Testis (tissue), 3 donors: ENCODE results near the gene CRYGS. TPM values are rescaled to one million over a fixed set of nuclear protein-coding genes. Genes with fewer than 3 reads are reported as not detected.
"Not testable (repeated sequence)": the region's sequence is repeated elsewhere in the genome, so short reads cannot be mapped to it uniquely, and the experiment has no call there.

Experiments used
- DNase-seq: peaks from one replicate; pipeline ENCODE4 v3.0.0-alpha.2; 2019
- H3K27ac ChIP-seq, 2 donors: fragments of 200-600 bp; sonication (generic); one replicate each; pipeline ENCODE4 v1.5.1; 2019
- H3K27me3 ChIP-seq: fragments of 200-600 bp; sonication (generic); one replicate; pipeline ENCODE4 v1.5.1; 2019
- H3K36me3 ChIP-seq: fragments of 200-600 bp; sonication (generic); one replicate; pipeline ENCODE4 v1.5.1; 2017; ENCODE audit warnings: low read depth; ENCODE audit errors: missing control alignments
- H3K4me1 ChIP-seq: fragments of 200-600 bp; sonication (generic); one replicate; pipeline ENCODE4 v1.5.1; 2019
- H3K4me3 ChIP-seq, 2 donors: fragments of 200-600 bp; sonication (generic); one replicate each; pipeline ENCODE4 v1.5.1; 2017 to 2019
- H3K9me3 ChIP-seq: fragments of 200-600 bp; sonication (generic); one replicate; pipeline ENCODE4 v1.5.1; 2017
- CTCF ChIP-seq, 3 experiments: fragments of 450-650 bp in 2 of 3; fragments of 200-600 bp in 1 of 3; sonication (generic) in 1 of 3; IDR thresholded peaks; one replicate each; pipeline ENCODE4 v1.5.1; 2016 to 2019; ENCODE audit warnings: antibody characterized with exemption in 3 of 3, mild to moderate bottlenecking in 2 of 3, moderate library complexity in 1 of 3
- POLR2A ChIP-seq: fragments of 450-650 bp; IDR thresholded peaks from one replicate; pipeline ENCODE4 v1.6.1; 2017; ENCODE audit warnings: antibody characterized with exemption, mild to moderate bottlenecking, moderate library complexity
- WGBS, 2 donors: methylation state at CpG; one replicate each; pipeline ENCODE4 v1.1.5; 2018; 5-methylcytosine and 5-hydroxymethylcytosine counted together
- intact Hi-C: fragments of 100-400 bp; cut with DNase I; formaldehyde crosslinking; loops from one replicate; pipeline ENCODE4 v1.15.1; 2023; ENCODE audit warnings: low total_unique reads
- polyA plus RNA-seq: library from polyadenylated mRNA; stranded (reverse); fragments of 350-450 nt; fragmentation: Illumina TruSeq; extraction: RNeasy Lipid Tissue Mini Kit (QIAGEN cat#74804); gene quantifications from one replicate; pipeline ENCODE4 v1.2.3, GENCODE V29; 2014; ENCODE audit warnings: low read depth, low replicate concordance; ENCODE audit not compliant: insufficient read depth
- total RNA-seq, 2 donors: library from RNA; depleted of rRNA; stranded (reverse); fragments of >200 nt; gene quantifications; one replicate each; pipeline ENCODE4 v1.2.3, GENCODE V29; 2016

The CRYGS gene
- total and polyA plus RNA-seq, 3 donors from 2014 or later, result 6.1 to 8.6 (median 6.3) TPM

DNA sequence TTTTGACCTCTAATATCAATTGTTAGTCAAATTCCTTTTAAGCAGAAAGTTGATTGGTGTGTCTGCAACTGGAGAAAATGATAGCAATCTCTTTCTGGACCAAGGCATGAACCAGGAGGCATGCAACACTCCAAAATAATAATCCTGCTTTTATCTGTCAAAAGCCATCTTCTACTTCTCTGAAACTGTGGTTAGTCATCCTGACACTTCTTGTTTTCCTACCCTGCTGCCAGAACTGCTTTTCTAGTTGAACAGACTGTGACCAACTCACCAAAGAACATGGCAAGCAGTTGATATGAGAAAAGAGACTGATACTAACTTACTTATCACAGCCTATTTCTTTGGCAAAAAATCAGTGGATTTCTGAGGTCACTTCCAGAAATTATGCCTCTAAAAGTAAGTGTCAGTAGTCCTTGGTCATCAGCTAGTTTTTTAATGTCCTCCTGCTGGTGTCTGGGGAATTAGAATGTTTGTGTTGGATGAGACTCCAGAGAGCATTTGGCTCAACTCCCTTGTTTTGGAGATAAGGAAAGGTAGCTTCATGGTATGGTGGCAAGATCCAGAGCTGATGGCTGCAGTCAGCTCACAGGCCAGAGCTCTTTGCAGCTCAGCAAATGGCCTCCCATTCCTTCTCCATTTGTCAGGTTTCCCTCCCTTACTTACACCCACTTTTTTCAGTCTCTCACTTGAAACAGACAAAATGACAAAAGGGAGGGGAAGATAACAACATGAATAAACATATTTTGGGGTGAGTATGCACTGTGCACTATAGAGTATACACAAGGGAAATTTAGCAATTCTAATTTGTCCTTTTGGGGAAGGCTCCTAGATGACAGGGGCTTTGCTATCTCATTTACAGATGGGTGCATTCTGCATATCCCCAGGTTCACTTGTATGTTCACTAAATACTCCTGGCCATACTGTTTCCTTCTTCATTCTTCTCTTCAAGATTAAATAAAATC lies 7.0 kb downstream of the CRYGS start:
- Histone ChIP-seq H3K36me3 (no peaks in the 10 kb centered on the region), H3K9me3 (no peaks in the 10 kb centered on the region), H3K4me3 (no peak overlapping the region), H3K4me1 (no peaks in the 10 kb centered on the region), H3K27ac (no peak overlapping the region), H3K27me3 (no peaks in the 10 kb centered on the region)
- no peak for DNase-seq
- TF ChIP-seq POLR2A (no peak), CTCF (IDR thresholded peaks at IDR 0.05) (no peak)
- intact Hi-C loops, result loop anchor here (10.0 kb wide), 2 partner anchors 272 to 552 kb away; no protein-coding TSS in a partner anchor

DNA sequence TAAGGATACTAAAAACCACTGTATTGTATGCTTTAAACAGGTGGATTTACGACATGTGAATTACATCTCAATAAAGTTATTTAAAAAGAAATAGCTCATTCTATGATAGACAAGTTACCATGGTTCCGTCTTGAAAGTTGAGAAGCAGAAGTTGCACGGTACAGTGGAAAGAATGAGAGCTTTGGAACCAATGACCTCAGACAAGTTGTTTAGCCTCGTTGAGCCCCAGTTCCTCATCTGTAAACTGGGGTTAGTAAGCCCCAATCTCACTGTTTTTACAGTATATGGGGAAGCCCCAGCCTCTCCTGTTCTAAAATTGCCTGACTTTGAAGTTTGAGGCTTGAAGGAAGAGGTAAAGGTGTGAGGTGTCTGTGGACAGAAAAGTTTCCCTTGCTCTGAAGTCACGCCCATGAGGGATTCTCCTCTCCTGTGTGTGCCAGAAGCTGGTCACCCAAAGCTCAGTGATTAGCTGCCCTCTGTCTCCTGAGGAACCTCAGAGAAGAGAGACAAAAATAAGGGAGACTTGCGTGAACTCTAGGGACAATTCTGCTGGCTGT lies 10.0 kb downstream of the CRYGS start:
- Histone ChIP-seq H3K27me3 (no peaks in the 10 kb centered on the region), H3K9me3 (no peaks in the 10 kb centered on the region), H3K27ac (no peak overlapping the region), H3K4me3 (no peak overlapping the region), H3K36me3 (no peaks in the 10 kb centered on the region), H3K4me1 (no peaks in the 10 kb centered on the region)
- WGBS, 2 donors, result 86 to 90% methylated on average over 6 of the region's 6 CpGs
- no peak for DNase-seq
- TF ChIP-seq POLR2A (no peak), CTCF (IDR thresholded peaks at IDR 0.05) (no peak)
- intact Hi-C loops, result loop anchor here (10.0 kb wide), 2 partner anchors 269 to 549 kb away; no protein-coding TSS in a partner anchor

DNA sequence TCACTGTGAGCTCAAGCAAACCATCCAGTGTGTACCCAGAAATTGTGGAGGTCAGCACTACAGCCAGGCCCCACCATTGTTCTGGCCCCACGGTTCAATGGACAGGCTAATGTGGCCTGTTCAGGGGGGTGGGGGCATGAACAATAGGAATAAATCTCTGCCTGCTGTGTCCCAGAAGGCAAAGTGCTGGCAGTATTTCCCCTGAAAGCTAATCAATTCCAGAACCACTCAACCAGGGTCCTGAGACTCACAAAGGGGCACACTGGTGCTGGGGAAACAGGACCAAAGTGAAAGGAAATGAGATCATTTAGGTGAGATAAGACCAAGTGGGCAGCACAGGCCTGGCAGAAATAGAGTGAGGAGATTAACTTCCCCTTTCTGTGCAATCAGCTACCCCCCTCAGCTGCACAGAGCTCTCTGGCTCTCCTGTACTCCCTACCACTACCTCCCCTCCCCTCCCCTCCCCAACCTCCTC lies 11.5 kb downstream of the CRYGS start:
- Histone ChIP-seq H3K36me3 (no peaks in the 10 kb centered on the region), H3K4me3 (no peak overlapping the region), H3K27me3 (no peaks in the 10 kb centered on the region), H3K9me3 (no peaks in the 10 kb centered on the region), H3K27ac (no peak overlapping the region), H3K4me1 (no peaks in the 10 kb centered on the region)
- no peak for DNase-seq
- intact Hi-C loops, result loop anchor here (10.0 kb wide), 2 partner anchors 268 to 548 kb away; no protein-coding TSS in a partner anchor
- no peak for TF ChIP-seq CTCF (IDR thresholded peaks at IDR 0.05)
- TF ChIP-seq POLR2A, result no peak
- 50 to 69% methylated on average over 1 of the region's 1 CpG for WGBS, 2 donors

DNA sequence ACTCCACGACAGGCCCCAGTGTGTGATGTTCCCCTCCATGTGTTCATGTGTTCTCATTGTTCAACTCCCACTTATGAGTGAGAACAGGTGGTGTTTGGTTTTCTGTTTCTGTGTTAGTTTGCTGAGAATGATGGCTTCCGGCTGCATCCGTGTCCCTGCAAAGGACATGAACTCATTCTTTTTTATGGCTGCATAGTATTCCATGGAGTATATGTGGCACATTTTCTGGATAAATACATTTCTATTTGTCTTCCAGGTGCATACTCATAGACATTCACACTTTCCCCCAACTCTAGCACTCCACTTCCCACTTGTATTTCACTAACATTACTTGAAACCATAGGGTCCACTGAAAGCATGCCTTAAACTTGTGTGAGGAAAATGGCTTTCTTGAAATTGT lies 12.5 kb downstream of the CRYGS start:
- not testable (repeated sequence) for H3K4me3 ChIP-seq, H3K4me1 ChIP-seq, H3K36me3 ChIP-seq, H3K9me3 ChIP-seq, H3K27ac ChIP-seq, DNase-seq, H3K27me3 ChIP-seq
- intact Hi-C loops, result loop anchor here (10.0 kb wide), 2 partner anchors 267 to 547 kb away; no protein-coding TSS in a partner anchor
- WGBS, 2 donors, result 92 to 96% methylated on average over 3 of the region's 3 CpGs

DNA sequence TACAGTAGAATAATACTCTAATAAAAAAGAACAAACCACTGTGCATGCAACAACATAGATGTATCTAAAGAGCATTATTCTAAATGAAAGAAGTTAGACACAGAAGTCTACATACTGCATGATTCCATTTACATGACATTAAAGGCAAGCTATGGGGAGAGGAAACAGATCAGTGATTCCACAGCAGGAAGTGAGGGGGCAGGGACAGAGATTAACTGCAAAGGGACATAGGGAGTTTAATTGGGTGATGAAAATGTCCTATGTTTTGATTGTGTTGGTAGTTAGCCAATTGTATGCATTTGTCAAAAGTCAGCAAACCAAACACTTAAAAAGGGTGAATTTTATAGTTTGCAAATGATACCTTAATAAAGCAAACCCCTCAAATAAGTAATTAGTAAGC lies 13.8 kb downstream of the CRYGS start:
- no peak for DNase-seq
- Histone ChIP-seq H3K9me3 (no peaks in the 10 kb centered on the region), H3K36me3 (no peaks in the 10 kb centered on the region), H3K27ac (no peak overlapping the region), H3K4me1 (no peaks in the 10 kb centered on the region), H3K4me3 (no peak overlapping the region), H3K27me3 (no peaks in the 10 kb centered on the region)
- intact Hi-C loops, result loop anchor here (10.0 kb wide), 2 partner anchors 266 to 546 kb away; no protein-coding TSS in a partner anchor
- no peak for TF ChIP-seq POLR2A
- no peak for TF ChIP-seq CTCF (IDR thresholded peaks at IDR 0.05)
